ENCODE measurements around the gene COL7A1.
"Not testable (repeated sequence)": the region's sequence is repeated elsewhere in the genome, so short reads cannot be mapped to it uniquely, and the experiment has no call there.

Gene COL7A1

GRCh38 chr3:48546203-48546829 is 48.8 kb downstream of the COL7A1 start:
- DNase-seq (ENCODE audit: extremely low read depth in 1 of 2, low read depth in 1 of 2) = no peak

- no peak for DNase-seq (ENCODE audit: extremely low read depth in 1 of 2, low read depth in 1 of 2)
These were observed 51.0 kb downstream of the COL7A1 start for GRCh38 chr3:48544141-48544540.

GRCh38 chr3:48543271-48543866 is 51.8 kb downstream of the COL7A1 start:
- no peak for DNase-seq (ENCODE audit: extremely low read depth in 1 of 2, low read depth in 1 of 2)

GRCh38 chr3:48538451-48538850 is 56.7 kb downstream of the COL7A1 start:
- no peak for DNase-seq (ENCODE audit: extremely low read depth in 1 of 2, low read depth in 1 of 2)

GRCh38 chr3:48536785-48537184 is 58.3 kb downstream of the COL7A1 start:
- no peak for DNase-seq (ENCODE audit: extremely low read depth in 1 of 2, low read depth in 1 of 2)

- no peak for DNase-seq (ENCODE audit: extremely low read depth in 1 of 2, low read depth in 1 of 2)
These were observed 59.0 kb downstream of the COL7A1 start for GRCh38 chr3:48536116-48536515.

- no peak for DNase-seq (ENCODE audit: extremely low read depth in 1 of 2, low read depth in 1 of 2)
These were observed 59.6 kb downstream of the COL7A1 start for GRCh38 chr3:48535578-48535977.

GRCh38 chr3:48532977-48533337 is 62.2 kb downstream of the COL7A1 start:
- DNase-seq (ENCODE audit: extremely low read depth in 1 of 2, low read depth in 1 of 2) = no peak

GRCh38 chr3:48532271-48532976 is 62.7 kb downstream of the COL7A1 start:
- no peak for DNase-seq (ENCODE audit: extremely low read depth in 1 of 2, low read depth in 1 of 2)

GRCh38 chr3:48530701-48531100 is 64.4 kb downstream of the COL7A1 start:
- not testable (repeated sequence) for DNase-seq (ENCODE audit: extremely low read depth in 1 of 2, low read depth in 1 of 2)

- DNase-seq (ENCODE audit: extremely low read depth in 1 of 2, low read depth in 1 of 2) = no peak
These were observed 66.4 kb downstream of the COL7A1 start for GRCh38 chr3:48528754-48529153.

- DNase-seq (ENCODE audit: extremely low read depth in 1 of 2, low read depth in 1 of 2) = no peak
These were observed 67.1 kb downstream of the COL7A1 start for GRCh38 chr3:48528048-48528447.

- no peak for DNase-seq (ENCODE audit: extremely low read depth in 1 of 2, low read depth in 1 of 2)
These were observed 70.2 kb downstream of the COL7A1 start for GRCh38 chr3:48524970-48525369.

- no peak for DNase-seq (ENCODE audit: extremely low read depth in 1 of 2, low read depth in 1 of 2)
These were observed 73.5 kb downstream of the COL7A1 start for GRCh38 chr3:48521635-48522034.

- DNase-seq (ENCODE audit: extremely low read depth in 1 of 2, low read depth in 1 of 2) = no peak
These were observed 75.9 kb downstream of the COL7A1 start for GRCh38 chr3:48519277-48519643.

- DNase-seq (ENCODE audit: extremely low read depth in 1 of 2, low read depth in 1 of 2) = no peak
These were observed 76.4 kb downstream of the COL7A1 start for GRCh38 chr3:48518638-48519276.

GRCh38 chr3:48518069-48518468 is 77.1 kb downstream of the COL7A1 start:
- no peak for DNase-seq (ENCODE audit: extremely low read depth in 1 of 2, low read depth in 1 of 2)

- DNase-seq (ENCODE audit: extremely low read depth in 1 of 2, low read depth in 1 of 2) = no peak
These were observed 78.6 kb downstream of the COL7A1 start for GRCh38 chr3:48516571-48516970.

- no peak for DNase-seq (ENCODE audit: extremely low read depth in 1 of 2, low read depth in 1 of 2)
These were observed 80.5 kb downstream of the COL7A1 start for GRCh38 chr3:48514431-48515227.

Data from activated CD8-positive, alpha-beta memory T cell treated with anti-CD3 and anti-CD28 coated beads for 1 hour (primary cell).